Stomach smooth muscle (tissue), 2 donors: Measurements from ENCODE around the gene CDH23.

Experiments
- H3K27ac ChIP-seq: one replicate; pipeline ENCODE4 v1.7.0; 2013; ENCODE audit warnings: mild to moderate bottlenecking, low read length, inconsistent platforms
- H3K27me3 ChIP-seq, 2 donors: one replicate each; pipeline ENCODE4 v1.7.0; 2013; ENCODE audit warnings: low read length in 2 of 2; ENCODE audit not compliant: insufficient read depth in 2 of 2, control insufficient read depth in 1 of 2
- H3K36me3 ChIP-seq, 2 donors: one replicate each; pipeline ENCODE4 v1.7.0; 2013; ENCODE audit warnings: low read length in 2 of 2; ENCODE audit not compliant: control insufficient read depth in 2 of 2, insufficient read depth in 2 of 2
- H3K4me1 ChIP-seq: one replicate; pipeline ENCODE4 v1.7.0; 2013; ENCODE audit warnings: low read length; ENCODE audit not compliant: control insufficient read depth, insufficient read depth
- H3K4me3 ChIP-seq, 2 donors: one replicate each; pipeline ENCODE4 v1.7.0; 2013; ENCODE audit warnings: low read length in 2 of 2
- H3K9ac ChIP-seq, 2 donors: one replicate each; pipeline ENCODE4 v1.7.0; 2013; ENCODE audit warnings: low read length in 2 of 2, mild to moderate bottlenecking in 1 of 2
- H3K9me3 ChIP-seq, 2 donors: one replicate each; pipeline ENCODE4 v1.7.0; 2013; ENCODE audit warnings: low read length in 2 of 2; ENCODE audit not compliant: control insufficient read depth in 2 of 2
- donor health status: healthy.
- donor health status: Pancreatic carcinoma.

Gene CDH23

DNA sequence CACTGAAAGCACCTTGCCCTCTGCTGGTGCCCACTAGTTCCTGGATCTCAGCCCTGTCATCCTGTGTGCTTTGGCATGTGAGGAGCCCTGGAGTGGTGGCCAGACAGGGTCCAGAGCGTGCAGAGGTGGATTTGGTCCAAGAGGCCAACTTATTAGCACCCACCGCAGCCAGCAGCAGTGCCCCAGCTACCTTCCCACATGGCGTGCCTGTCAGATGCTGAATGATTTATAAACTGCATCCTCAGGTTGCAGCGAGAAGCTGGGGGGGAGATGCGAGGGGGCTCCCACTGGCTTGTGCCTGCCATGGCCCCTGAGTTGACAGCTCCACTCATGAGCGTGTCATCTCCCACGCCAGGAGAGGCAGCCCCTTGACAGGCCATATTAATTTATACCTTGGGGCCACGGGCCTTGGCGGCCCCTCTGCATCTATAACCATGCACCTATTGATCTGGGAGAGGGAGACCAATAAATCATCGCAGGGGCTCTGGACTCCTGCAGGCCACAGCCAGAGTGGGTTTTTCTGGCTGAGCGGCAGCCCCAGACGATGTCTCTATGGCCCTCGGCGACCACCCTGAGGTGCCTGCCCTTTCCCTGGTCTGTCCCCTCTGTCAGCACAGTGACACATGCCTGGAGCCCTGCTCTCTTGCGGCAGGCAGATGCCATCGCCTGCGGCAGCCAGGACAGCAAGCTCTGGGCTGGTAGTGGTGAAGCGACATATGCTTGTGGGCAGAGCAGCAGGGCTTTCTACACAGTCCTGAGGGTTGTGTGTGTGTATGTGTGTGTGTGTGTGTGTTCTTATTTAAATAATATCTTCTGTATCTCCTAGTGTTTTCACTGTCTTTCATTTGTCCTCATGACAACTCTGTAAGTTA is 120.8 kb downstream of the CDH23 start:
- Histone ChIP-seq H3K4me1 (no peaks in the 10 kb centered on the region), H3K4me3 (no peak overlapping the region), H3K9ac (no peak overlapping the region), H3K27me3 (no peaks in the 10 kb centered on the region), H3K27ac (no peak overlapping the region), H3K36me3 (no peaks in the 10 kb centered on the region), H3K9me3 (no peaks in the 10 kb centered on the region)

DNA sequence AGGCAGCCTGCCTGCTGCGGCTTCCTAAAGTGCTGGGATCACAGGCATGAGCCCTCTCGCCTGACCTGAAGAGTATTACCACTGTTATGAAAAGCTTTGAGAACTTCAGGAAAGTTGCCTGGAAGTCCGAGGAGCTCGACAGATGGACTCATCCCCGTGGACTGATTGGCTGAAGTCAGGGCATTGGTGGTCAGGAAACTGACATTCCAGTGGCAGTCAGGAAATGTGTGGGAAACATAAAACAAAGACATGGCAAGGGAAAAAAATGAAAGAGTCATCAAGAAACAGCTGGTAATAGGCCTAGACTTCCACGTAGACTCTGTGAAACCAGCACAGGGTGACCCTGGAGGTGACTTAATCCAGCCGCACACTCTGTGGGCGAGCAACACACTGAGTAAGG is 123.3 kb downstream of the CDH23 start:
- no peaks in the 10 kb centered on the region for H3K4me1 ChIP-seq

DNA sequence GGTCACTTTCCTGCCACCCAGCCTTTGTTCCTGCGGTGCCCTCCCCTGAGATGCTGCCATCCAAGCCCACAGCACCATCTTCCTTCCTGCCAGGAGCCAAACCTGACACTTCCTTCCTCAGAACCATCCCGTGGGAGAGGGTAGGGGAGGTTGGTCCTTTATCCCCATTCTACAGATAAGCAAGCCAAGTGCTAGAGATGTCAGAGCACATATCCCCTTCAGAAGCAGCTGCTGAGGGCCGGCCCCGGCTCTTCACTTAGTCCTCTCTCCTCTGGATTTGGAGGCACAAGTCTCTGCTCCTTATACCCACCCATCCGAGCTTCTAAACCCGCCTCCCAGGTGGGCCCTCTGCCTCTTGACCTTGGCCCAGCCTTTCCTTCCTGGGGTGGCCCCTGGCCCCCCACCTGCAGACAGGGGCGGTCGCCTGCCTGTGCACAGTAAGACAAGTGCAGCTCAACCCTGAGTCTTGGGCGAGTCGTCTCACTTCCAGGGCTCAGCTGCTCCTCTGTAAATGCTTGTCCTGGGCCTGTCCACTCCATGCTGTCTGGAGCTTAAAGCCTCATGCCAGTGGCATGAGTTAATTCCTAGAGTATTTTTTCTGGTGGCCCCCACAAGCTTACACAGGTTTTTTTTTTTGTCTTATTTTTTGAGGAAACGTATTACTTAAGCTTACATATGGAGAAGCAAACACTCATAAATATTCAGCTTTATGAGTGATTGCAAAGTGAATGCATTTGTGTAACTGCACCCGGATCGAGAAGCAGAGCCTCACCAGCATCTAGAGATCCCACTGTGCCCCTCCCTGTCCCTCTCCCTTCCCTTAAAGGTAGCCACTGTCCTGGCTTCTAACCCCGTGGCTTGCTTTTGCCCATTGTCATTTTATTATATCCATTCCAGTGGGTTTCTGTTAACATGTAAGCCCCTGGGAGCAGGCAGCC is 125.1 kb downstream of the CDH23 start:
- H3K27ac ChIP-seq = no peak overlapping the region
- H3K27me3 ChIP-seq = peaks cover 0 to 7% of the 10 kb centered on the region in 2 donors
- no peak overlapping the region for H3K9ac ChIP-seq
- H3K36me3 ChIP-seq = no peaks in the 10 kb centered on the region
- H3K4me3 ChIP-seq = no peak overlapping the region
- no peaks in the 10 kb centered on the region for H3K4me1 ChIP-seq
- no peaks in the 10 kb centered on the region for H3K9me3 ChIP-seq

More for the DNA sequence above, 123.3 kb downstream of the CDH23 start:
- Histone ChIP-seq H3K4me3 (no peak overlapping the region), H3K27ac (no peak overlapping the region), H3K36me3 (no peaks in the 10 kb centered on the region), H3K9ac (no peak overlapping the region), H3K9me3 (no peaks in the 10 kb centered on the region), H3K27me3 (peaks cover 0 to 7% of the 10 kb centered on the region in 2 donors)

DNA sequence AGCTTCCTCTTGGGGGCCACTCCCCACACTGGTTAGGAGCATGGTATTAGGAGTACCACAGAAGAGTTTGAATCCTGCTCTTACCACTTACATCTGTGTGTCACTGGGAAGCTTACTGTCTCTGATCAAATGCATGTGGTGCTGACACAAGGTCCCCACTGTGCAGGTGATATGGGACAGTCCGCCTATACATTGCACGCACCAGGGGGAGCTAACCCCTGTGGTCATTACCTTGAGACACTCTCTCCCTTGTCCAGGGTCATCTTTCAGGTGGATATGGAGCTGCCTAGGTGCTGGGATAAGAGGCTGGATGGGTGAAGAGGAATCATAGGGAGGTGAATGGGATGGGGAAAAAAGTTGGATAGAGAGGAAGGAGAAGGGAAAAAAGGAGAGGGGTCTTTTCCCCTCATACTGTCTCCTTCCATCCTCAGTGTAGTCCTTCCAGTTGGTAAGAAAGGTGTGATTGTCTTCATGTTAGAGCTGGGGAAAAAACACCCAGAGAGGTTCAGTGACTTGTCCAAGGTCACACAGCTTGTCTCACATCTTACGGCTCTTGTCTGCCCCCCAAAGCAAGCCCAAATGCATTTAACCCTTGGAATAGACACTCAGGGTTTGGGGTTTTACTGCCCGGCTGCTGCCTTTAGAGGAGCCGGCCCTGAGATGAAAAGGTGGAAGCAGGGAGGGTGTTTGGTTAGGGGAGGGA is 125.9 kb downstream of the CDH23 start:
- no peak overlapping the region for H3K9ac ChIP-seq
- H3K4me1 ChIP-seq = no peaks in the 10 kb centered on the region
- no peaks in the 10 kb centered on the region for H3K36me3 ChIP-seq
- H3K27ac ChIP-seq = no peak overlapping the region
- no peak overlapping the region for H3K4me3 ChIP-seq
- peaks cover 0 to 7% of the 10 kb centered on the region in 2 donors for H3K27me3 ChIP-seq
- H3K9me3 ChIP-seq = no peaks in the 10 kb centered on the region

DNA sequence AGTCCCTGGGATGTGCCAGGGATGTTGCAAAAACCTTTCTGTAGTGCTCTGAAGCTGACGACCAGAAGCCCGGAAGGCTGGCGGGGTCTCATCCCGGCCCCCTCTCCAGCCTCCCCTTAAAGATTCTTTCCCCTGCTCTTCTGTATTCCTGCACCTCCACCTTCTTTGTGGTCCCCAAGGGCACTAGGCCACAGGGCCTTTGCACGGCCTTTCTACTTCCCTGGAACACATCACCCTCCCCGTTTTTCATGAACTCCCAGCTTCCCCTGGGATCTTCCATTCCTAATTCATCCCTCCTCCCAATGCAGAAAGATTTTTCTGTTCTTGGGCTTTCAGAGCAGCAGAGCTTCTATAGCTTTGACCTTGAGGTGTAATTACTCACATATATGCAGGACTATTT is 127.0 kb downstream of the CDH23 start:
- Histone ChIP-seq H3K27ac (no peak overlapping the region), H3K9me3 (no peaks in the 10 kb centered on the region), H3K9ac (no peak overlapping the region), H3K27me3 (peaks cover 0 to 7% of the 10 kb centered on the region in 2 donors), H3K4me1 (no peaks in the 10 kb centered on the region), H3K4me3 (no peak overlapping the region), H3K36me3 (no peaks in the 10 kb centered on the region)

DNA sequence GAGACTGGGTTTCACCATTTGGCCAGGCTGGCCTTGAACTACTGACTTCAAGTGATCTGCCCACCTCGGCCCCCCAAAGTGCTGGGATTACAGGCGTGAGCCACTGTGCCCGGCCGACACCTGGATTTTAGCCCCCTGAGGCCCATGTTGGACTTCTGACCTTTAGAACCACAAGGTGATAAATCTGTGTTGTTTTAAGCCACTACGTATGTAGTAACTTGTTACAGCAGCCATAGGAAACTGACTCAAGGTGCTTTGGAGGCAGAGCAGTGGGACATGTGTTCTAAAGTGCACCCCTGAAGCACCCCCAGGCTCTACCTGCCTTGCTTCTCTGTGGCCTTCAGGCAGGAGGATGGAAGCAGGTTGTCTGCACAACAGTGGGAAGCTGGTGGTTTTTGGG is 128.4 kb downstream of the CDH23 start:
- Histone ChIP-seq H3K4me1 (no peaks in the 10 kb centered on the region), H3K27me3 (peaks cover 0 to 7% of the 10 kb centered on the region in 2 donors), H3K4me3 (no peak overlapping the region), H3K9me3 (no peaks in the 10 kb centered on the region), H3K36me3 (no peaks in the 10 kb centered on the region), H3K9ac (no peak overlapping the region), H3K27ac (no peak overlapping the region)

DNA sequence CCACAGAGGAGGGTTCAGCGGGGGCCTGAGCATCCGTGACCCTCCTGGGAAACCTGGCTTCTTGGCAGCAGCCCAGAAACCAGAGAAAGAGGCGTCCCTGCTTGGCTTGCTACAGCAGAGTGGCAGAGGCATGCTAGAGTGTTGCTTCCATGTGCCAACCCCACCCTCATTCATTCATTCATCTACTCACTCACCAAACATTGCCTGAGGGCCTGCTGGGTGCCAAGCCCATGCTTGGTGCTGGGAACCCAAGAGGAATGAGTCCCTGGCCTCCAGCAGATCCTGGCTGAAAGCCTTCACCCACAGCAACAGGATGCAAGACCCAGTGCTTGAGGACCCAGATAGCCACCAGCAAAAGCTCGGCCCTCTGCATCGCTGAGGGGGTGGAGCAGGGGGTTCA is 129.0 kb downstream of the CDH23 start:
- Histone ChIP-seq H3K27me3 (peaks cover 0 to 7% of the 10 kb centered on the region in 2 donors), H3K27ac (no peak overlapping the region), H3K4me1 (no peaks in the 10 kb centered on the region), H3K4me3 (no peak overlapping the region), H3K9ac (no peak overlapping the region), H3K9me3 (no peaks in the 10 kb centered on the region), H3K36me3 (no peaks in the 10 kb centered on the region)

DNA sequence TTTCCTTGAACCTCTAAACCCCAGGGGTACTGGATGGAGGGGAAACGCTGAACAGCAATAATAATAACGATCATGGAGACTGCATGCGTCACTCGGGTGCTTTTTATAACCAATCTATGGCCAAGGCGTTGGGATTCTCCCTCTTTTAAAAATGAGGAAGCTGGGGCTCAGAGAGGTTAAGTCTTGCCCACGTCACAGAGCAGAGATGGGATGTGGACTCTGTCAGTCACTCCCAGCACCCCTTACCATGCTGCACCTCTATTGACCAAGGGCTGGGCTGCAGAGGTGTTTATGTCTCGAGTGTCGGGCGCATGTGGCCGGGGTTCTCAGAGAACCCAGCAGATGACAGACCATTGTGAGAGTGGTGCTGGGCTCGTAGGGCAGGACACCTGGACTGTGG is 129.9 kb downstream of the CDH23 start:
- no peaks in the 10 kb centered on the region for H3K9me3 ChIP-seq
- H3K36me3 ChIP-seq = no peaks in the 10 kb centered on the region
- no peak overlapping the region for H3K27ac ChIP-seq
- no peak overlapping the region for H3K9ac ChIP-seq
- H3K4me3 ChIP-seq = no peak overlapping the region
- peaks cover 0 to 7% of the 10 kb centered on the region in 2 donors for H3K27me3 ChIP-seq
- no peaks in the 10 kb centered on the region for H3K4me1 ChIP-seq

DNA sequence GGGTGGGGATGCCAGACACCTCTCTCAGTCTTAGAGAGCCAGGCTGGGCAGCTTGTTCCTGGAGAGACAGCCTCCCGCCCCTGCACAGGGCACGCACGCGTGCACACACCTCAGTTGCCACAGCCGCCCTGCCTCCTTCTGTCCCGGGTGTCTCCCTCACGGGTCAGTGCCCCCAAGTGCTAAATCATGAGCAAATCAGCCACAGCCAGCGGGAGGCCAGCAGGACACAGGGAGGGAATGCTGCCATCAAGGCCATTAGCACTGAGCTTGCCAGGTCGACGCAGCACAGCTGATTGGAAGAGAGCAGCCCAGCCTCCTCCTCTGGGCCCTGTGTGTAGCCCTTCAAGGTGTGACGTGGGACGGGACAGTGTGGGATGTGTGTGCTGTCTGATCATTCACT is 130.4 kb downstream of the CDH23 start:
- Histone ChIP-seq H3K9ac (no peak overlapping the region), H3K4me3 (no peak overlapping the region), H3K27ac (no peak overlapping the region), H3K27me3 (peaks cover 0 to 7% of the 10 kb centered on the region in 2 donors), H3K9me3 (no peaks in the 10 kb centered on the region), H3K4me1 (no peaks in the 10 kb centered on the region), H3K36me3 (no peaks in the 10 kb centered on the region)

DNA sequence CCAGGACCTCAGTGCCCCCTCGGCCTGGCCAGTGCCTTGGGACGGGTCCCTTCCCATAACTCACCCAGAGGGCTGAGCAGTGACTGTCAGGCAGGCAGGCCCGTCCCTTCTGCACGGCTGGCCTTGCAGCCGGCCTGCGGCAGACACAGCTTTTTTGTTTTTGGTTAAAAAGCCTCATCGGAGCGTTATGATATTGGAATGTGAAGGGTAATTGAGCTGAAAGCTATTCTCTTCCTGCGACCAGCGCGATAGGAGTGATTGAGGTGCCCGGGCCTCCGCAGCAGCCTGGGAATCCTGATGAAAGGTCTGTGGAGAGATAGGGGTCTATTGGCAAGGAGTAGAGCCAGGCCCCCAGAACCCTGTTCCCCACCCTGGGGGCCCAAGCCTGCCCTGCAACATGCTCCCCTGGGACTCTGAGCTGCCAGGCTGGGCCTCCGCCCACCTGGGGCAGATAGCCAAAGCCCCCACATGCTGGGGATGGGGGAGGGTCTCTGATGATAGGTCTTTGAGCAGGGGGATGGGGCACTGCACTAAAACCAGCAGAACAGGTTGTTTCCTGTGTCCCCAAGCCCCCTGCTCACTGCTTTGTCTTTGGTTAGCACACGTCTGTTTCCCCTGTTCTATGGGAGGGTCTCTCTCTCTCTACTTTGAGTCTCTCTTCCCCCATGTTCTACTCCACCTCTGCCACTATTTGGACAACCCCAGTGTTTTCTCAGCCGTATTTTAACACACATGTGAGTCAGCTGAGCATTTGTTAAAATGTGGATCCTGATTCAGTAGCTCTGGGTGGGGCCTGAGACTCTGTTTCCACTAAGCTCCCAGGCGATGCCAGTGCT is 131.9 kb downstream of the CDH23 start:
- no peak overlapping the region for H3K27ac ChIP-seq
- H3K36me3 ChIP-seq = no peaks in the 10 kb centered on the region
- H3K4me1 ChIP-seq = no peaks in the 10 kb centered on the region
- no peak overlapping the region for H3K4me3 ChIP-seq
- no peaks in the 10 kb centered on the region for H3K9me3 ChIP-seq
- no peak overlapping the region for H3K9ac ChIP-seq
- H3K27me3 ChIP-seq = peaks cover 0 to 7% of the 10 kb centered on the region in 2 donors
